Hematopoietic multipotent progenitor cell treated with erythropoietin and hydrocortisone succinate and interleukin-3 and kit ligand, for 4 days (in vitro differentiated cells): ENCODE measurements around the gene STMN3.
A peak's percentile ranks its signal among the peaks of the same experiment; 100 is the strongest.
"Not testable (repeated sequence)": the region's sequence is repeated elsewhere in the genome, so short reads cannot be mapped to it uniquely, and the experiment has no call there.

Experiments
- DNase-seq: peaks from one replicate; pipeline ENCODE4 v3.0.0-alpha.2; 2015

Gene STMN3

GRCh38 chr20:63602321-63602720 lies 50.9 kb downstream of the STMN3 start:
- DNase-seq = peak; percentile 37

- not testable (repeated sequence) for DNase-seq
Measured at GRCh38 chr20:63601679-63602078, 51.5 kb downstream of the STMN3 start.

DNA sequence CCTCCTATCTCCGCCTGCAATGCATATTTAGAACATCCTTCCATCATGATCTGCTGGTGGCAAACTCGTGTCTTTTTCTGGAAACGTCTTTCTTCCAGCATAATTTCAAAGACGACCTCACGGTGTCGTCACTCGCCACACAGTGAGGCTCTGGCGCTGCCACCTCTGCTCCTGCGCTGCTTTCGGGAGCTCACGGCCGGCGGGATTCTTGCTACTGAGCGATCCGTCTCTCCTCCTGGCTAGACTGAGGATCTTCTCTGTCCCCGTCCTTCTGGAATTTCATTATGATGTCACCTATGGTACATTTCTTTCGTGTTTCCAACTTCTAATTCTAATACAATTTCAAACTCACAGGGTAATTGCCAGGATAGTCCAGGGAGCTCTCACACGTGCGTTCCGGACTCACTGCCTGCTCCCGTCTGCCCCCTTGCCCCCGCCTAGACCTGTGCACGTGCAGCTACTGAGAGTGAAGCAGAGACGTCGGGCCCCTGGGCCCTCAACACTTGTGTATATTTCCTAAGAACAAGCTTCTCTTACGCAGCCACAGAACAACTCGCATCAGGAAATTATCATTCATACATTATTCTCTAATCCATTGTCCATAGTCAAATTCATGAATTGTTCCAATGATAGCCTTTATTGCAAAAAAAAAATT lies 53.7 kb downstream of the STMN3 start:
- no peak for DNase-seq

- no peak for DNase-seq
Measured at GRCh38 chr20:63598479-63599395, 54.5 kb downstream of the STMN3 start.

DNA sequence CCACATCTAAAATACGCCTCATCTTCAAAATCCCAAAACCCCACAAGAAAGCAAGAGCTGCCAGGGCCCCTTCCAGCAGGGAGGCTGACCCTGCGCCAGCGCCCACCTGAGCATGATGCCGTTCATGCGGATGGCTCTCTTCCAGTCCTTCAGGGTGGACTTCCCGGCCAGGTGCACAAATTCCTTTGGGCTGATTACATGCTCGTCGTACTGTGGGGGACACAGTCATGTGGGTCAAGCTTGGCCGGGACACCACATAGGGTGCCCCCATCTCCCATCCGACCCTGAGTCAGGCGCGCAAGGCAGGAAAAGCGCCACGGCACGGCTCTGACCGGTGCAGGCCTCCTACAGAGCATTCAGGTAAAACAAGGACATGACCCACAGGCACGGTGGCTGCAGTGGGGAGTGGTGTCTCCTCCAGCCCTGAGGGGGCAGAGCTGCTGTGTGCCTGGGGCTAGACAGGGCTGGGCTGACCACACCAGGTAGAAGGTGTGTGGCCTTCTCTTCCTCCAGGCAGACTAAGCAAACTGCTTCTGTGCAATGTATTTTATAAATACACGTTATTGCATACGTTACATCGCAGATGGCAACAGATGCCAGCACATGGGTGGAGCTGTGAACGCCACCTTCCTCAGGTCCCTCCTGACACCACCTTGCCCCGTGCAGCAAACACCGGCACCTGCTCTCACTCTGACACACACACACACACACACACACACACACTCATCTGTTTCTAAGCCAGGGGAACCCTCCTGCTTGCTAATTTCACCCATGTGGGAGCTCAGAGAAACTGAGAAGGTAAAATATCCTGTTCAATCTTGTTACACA lies 55.4 kb downstream of the STMN3 start:
- DNase-seq = no peak

DNA sequence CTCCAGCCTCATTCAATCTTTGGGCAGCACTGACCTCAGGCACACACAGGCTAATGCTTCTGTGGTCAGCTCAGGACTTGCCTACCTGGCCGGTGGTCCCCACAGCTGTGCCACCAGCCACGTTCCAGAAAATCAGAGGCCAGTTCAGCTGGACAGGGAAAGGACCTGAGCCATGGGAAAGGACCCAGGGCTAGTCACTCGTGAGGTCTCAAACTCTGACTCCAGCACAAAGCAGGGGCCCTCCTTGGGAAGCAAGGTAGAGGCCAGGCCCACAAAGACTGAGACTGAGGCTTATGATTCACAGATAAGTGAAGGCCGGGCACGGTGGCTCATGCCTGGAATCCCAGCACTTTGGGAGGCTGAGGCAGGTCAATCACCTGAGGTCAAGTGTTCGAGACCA lies 56.8 kb downstream of the STMN3 start:
- DNase-seq = no peak

DNA sequence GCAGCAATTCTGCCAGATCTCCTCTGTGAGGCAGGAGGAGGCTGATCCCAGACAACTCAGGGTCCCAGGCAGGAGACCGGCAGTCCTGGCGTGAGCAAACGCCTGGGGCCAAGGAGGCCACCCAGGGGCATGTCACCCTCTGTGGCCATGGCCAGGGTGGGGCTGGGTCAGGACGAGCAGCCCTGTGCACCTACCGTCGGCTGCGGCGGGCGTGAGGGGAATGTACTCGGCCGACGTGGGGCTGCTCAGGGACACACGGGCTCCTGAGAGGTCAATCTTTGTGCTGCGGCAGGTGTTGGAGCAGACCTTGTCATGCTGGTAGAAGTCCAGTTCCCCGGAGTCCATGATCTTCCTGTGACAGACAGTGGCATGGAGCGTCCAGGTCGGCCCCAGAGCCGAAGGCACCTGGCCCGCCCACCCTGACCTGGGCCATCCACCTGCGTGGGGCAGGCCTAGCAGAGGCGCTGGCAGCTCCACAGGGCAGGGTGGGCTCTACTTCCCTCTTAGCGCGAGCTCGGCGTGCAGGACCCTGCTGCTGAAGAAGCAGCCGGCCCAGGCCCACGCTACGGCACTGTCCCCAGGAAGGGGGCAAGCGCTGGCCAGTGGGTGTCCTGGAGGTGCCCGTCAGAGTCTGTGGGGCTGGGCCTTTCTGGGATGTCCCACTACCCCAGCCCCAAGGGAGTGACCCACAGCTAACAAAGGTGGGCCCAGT lies 57.7 kb downstream of the STMN3 start:
- DNase-seq = no peak

DNA sequence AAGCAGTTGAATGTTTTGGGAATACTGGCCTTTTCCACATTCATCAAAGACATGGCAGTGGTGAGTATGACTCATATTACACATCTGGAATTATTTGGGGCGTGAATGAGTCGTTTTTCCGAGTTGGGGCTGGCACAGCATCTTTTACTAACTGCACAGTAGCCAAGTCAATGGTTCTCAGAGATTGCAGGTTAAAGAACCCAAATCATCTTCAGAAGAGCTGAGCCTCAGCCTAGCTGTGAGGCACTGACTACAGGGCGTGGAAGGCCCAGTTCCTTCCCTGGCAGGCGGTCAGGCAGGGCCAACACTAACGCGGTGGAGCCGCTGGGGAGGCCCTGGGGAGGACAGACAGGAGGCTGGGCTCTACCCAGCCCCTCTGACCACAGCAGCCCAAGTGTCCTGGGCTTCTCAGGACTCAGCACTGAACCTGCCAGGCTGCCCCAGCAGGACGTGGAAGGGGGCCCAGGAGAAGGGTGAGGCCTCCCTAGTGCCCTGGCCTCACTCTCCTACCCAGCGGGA lies 59.1 kb downstream of the STMN3 start:
- no peak for DNase-seq

DNA sequence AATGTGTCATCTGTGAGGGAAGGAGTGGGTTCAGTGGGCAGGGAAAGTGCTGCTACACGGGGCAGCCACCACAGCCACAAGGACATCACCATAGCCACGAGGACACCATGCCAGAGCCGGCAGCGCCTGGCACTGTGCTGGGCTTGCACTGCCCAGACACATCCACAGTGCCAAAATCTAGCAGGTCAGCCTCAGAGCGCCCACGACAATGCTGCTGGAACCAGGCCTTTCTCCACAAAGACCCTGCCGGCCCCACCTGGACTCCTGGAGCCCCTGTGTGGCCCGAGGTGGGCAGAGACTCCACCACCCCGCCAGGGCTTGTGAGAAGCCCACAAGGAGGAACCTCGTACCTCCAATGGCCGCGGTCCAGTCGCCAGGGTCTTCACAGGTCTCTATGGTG lies 60.6 kb downstream of the STMN3 start:
- DNase-seq = no peak

GRCh38 chr20:63591786-63592355 lies 61.4 kb downstream of the STMN3 start:
- DNase-seq = no peak

- no peak for DNase-seq
Measured at GRCh38 chr20:63591147-63591533, 62.1 kb downstream of the STMN3 start.

- no peak for DNase-seq
Measured at GRCh38 chr20:63590218-63591146, 62.7 kb downstream of the STMN3 start.
